HAP-1 (cell line): Measurements from ENCODE around the gene GGNBP2.
A peak's percentile ranks its signal among the peaks of the same experiment; 100 is the strongest.
"Not testable (repeated sequence)": the region's sequence is repeated elsewhere in the genome, so short reads cannot be mapped to it uniquely, and the experiment has no call there.

Experiments used
- DNase-seq, 2 experiments: peaks; one replicate each; pipeline ENCODE4 v3.0.0-alpha.2; 2016 to 2020; ENCODE audit warnings: low spot score in 2 of 2
- H3K27me3 ChIP-seq: fragments of 250-450 bp; sonication (Bioruptor Pico); 2 replicates; pipeline ENCODE4 v1.5.1; 2020; ENCODE audit warnings: low read depth, mild to moderate bottlenecking, moderate library complexity
- H3K36me3 ChIP-seq: fragments of 250-450 bp; sonication (Bioruptor Pico); replicated peaks from 2 replicates; pipeline ENCODE4 v1.5.1; 2020; ENCODE audit warnings: mild to moderate bottlenecking
- H3K4me1 ChIP-seq: fragments of 250-450 bp; sonication (Bioruptor Pico); 2 replicates; pipeline ENCODE4 v1.5.1; 2020; ENCODE audit warnings: mild to moderate bottlenecking
- H3K4me3 ChIP-seq: fragments of 250-450 bp; sonication (Bioruptor Pico); 2 replicates; pipeline ENCODE4 v1.5.1; 2020; ENCODE audit warnings: mild to moderate bottlenecking, moderate library complexity
- H3K9me3 ChIP-seq: fragments of 250-450 bp; sonication (Bioruptor Pico); 2 replicates; pipeline ENCODE4 v1.5.1; 2020; ENCODE audit warnings: mild to moderate bottlenecking, moderate library complexity
- in situ Hi-C: fragments of 300-500 bp; cut with MboI; formaldehyde crosslinking; loops from 3 replicates; pipeline ENCODE4 v1.14.3; 2020; ENCODE audit warnings: low sequenced_read_pairs, inconsistent platforms, mixed read lengths

The GGNBP2 gene

GRCh38 chr17:36602924-36603384 lies 58.2 kb downstream of the GGNBP2 start:
- H3K4me1 ChIP-seq = peaks cover 18% of the 10 kb centered on the region
- peak; percentile 72 to 89 for DNase-seq
- in situ Hi-C loops = loop anchor here (25.0 kb wide), 2 partner anchors 634 to 759 kb away; no protein-coding TSS in a partner anchor
- H3K27me3 ChIP-seq = no peaks in the 10 kb centered on the region
- H3K9me3 ChIP-seq = no peaks in the 10 kb centered on the region
- peak overlapping the region; percentile 89 for H3K4me3 ChIP-seq
- H3K36me3 ChIP-seq = peaks cover 14% of the 10 kb centered on the region

GRCh38 chr17:36605028-36605427 lies 60.3 kb downstream of the GGNBP2 start:
- Histone ChIP-seq H3K4me1 (peaks cover 18% of the 10 kb centered on the region), H3K36me3 (peaks cover 23% of the 10 kb centered on the region)
- not testable (repeated sequence) for H3K4me3 ChIP-seq, DNase-seq, H3K27me3 ChIP-seq, H3K9me3 ChIP-seq
- in situ Hi-C loops = loop anchor here (25.0 kb wide), 2 partner anchors 632 to 757 kb away; no protein-coding TSS in a partner anchor

GRCh38 chr17:36608280-36608679 lies 63.6 kb downstream of the GGNBP2 start:
- H3K4me1 ChIP-seq = peaks cover 11% of the 10 kb centered on the region
- in situ Hi-C loops = loop anchor here (25.0 kb wide), 2 partner anchors 629 to 754 kb away; no protein-coding TSS in a partner anchor
- no peak for DNase-seq
- no peaks in the 10 kb centered on the region for H3K27me3 ChIP-seq
- no peak overlapping the region for H3K4me3 ChIP-seq
- peaks cover 26% of the 10 kb centered on the region for H3K36me3 ChIP-seq
- no peaks in the 10 kb centered on the region for H3K9me3 ChIP-seq

- Histone ChIP-seq H3K27me3 (no peaks in the 10 kb centered on the region), H3K9me3 (no peaks in the 10 kb centered on the region), H3K4me3 (no peak overlapping the region), H3K36me3 (peaks cover 26% of the 10 kb centered on the region), H3K4me1 (peaks cover 4% of the 10 kb centered on the region)
- in situ Hi-C loops = loop anchor here (25.0 kb wide), 2 partner anchors 628 to 753 kb away; no protein-coding TSS in a partner anchor
- peak in 1 of 2 experiments; percentile 27 for DNase-seq
Measured at GRCh38 chr17:36608794-36609497, 64.2 kb downstream of the GGNBP2 start.

GRCh38 chr17:36609498-36609862 lies 64.8 kb downstream of the GGNBP2 start:
- H3K9me3 ChIP-seq = no peaks in the 10 kb centered on the region
- no peaks in the 10 kb centered on the region; the same call in 1 of the 2 replicates for H3K4me1 ChIP-seq
- H3K4me3 ChIP-seq = no peak overlapping the region
- H3K27me3 ChIP-seq = no peaks in the 10 kb centered on the region
- in situ Hi-C loops = loop anchor here (25.0 kb wide), 2 partner anchors 628 to 753 kb away; no protein-coding TSS in a partner anchor
- H3K36me3 ChIP-seq = peaks cover 21% of the 10 kb centered on the region
- DNase-seq = no peak

- no peak overlapping the region for H3K4me3 ChIP-seq
- DNase-seq = no peak
- no peaks in the 10 kb centered on the region for H3K27me3 ChIP-seq
- H3K4me1 ChIP-seq = no peaks in the 10 kb centered on the region; the same call in 1 of the 2 replicates
- in situ Hi-C loops = loop anchor here (25.0 kb wide), 2 partner anchors 627 to 752 kb away; no protein-coding TSS in a partner anchor
- H3K36me3 ChIP-seq = peaks cover 21% of the 10 kb centered on the region
- no peaks in the 10 kb centered on the region for H3K9me3 ChIP-seq
Measured at GRCh38 chr17:36610474-36610873, 65.8 kb downstream of the GGNBP2 start.

GRCh38 chr17:36611345-36612072 lies 66.8 kb downstream of the GGNBP2 start:
- Histone ChIP-seq H3K27me3 (no peaks in the 10 kb centered on the region), H3K4me3 (no peak overlapping the region), H3K36me3 (peaks cover 17% of the 10 kb centered on the region), H3K9me3 (no peaks in the 10 kb centered on the region), H3K4me1 (no peaks in the 10 kb centered on the region)
- in situ Hi-C loops = loop anchor here (25.0 kb wide), 2 partner anchors 626 to 751 kb away; no protein-coding TSS in a partner anchor
- no peak for DNase-seq

- Histone ChIP-seq H3K36me3 (peaks cover 17% of the 10 kb centered on the region), H3K27me3 (no peaks in the 10 kb centered on the region), H3K4me3 (no peak overlapping the region), H3K4me1 (no peaks in the 10 kb centered on the region), H3K9me3 (no peaks in the 10 kb centered on the region)
- DNase-seq = no peak
- in situ Hi-C loops = loop anchor here (25.0 kb wide), 2 partner anchors 625 to 750 kb away; no protein-coding TSS in a partner anchor
Measured at GRCh38 chr17:36612323-36612722, 67.6 kb downstream of the GGNBP2 start.

- in situ Hi-C loops = loop anchor here (25.0 kb wide), 2 partner anchors 624 to 749 kb away; no protein-coding TSS in a partner anchor
- Histone ChIP-seq H3K36me3 (peaks cover 10% of the 10 kb centered on the region), H3K27me3 (no peaks in the 10 kb centered on the region), H3K9me3 (no peaks in the 10 kb centered on the region), H3K4me1 (no peaks in the 10 kb centered on the region), H3K4me3 (no peak overlapping the region)
- DNase-seq = no peak
Measured at GRCh38 chr17:36613155-36613554, 68.4 kb downstream of the GGNBP2 start.

- H3K4me3 ChIP-seq = no peak overlapping the region
- DNase-seq = no peak
- H3K27me3 ChIP-seq = no peaks in the 10 kb centered on the region
- in situ Hi-C loops = loop anchor here (25.0 kb wide), 2 partner anchors 623 to 748 kb away; no protein-coding TSS in a partner anchor
- no peaks in the 10 kb centered on the region for H3K9me3 ChIP-seq
- H3K36me3 ChIP-seq = 0 out of 2 replicates have a peak, but pooled peaks cover 3% of the 10 kb centered on the region
- no peaks in the 10 kb centered on the region for H3K4me1 ChIP-seq
Measured at GRCh38 chr17:36614081-36614480, 69.4 kb downstream of the GGNBP2 start.

- Histone ChIP-seq H3K27me3 (no peaks in the 10 kb centered on the region), H3K36me3 (0 out of 2 replicates have a peak, but pooled peaks cover 3% of the 10 kb centered on the region), H3K9me3 (no peaks in the 10 kb centered on the region), H3K4me3 (no peak overlapping the region), H3K4me1 (no peaks in the 10 kb centered on the region)
- no peak for DNase-seq
- in situ Hi-C loops = loop anchor here (25.0 kb wide), 2 partner anchors 622 to 747 kb away; no protein-coding TSS in a partner anchor
Measured at GRCh38 chr17:36614933-36615332, 70.2 kb downstream of the GGNBP2 start.

GRCh38 chr17:36616061-36617029 lies 71.6 kb downstream of the GGNBP2 start:
- Histone ChIP-seq H3K9me3 (no peaks in the 10 kb centered on the region), H3K4me3 (no peak overlapping the region), H3K27me3 (no peaks in the 10 kb centered on the region), H3K4me1 (no peaks in the 10 kb centered on the region), H3K36me3 (no peaks in the 10 kb centered on the region)
- in situ Hi-C loops = loop anchor here (25.0 kb wide), 2 partner anchors 621 to 746 kb away; no protein-coding TSS in a partner anchor
- DNase-seq = no peak
